HG03378 (cell line): ENCODE data around the gene ATP1A3.
A peak's percentile ranks its signal among the peaks of the same experiment; 100 is the strongest.
"Not testable (repeated sequence)": the region's sequence is repeated elsewhere in the genome, so short reads cannot be mapped to it uniquely, and the experiment has no call there.

Experiments
- ATAC-seq: cut with Tn5 transposase; IDR thresholded peaks from one replicate; pipeline ENCODE4 v1.9.1; 2021; ENCODE audit warnings: mild to moderate bottlenecking, moderate library complexity; ENCODE audit not compliant: unreplicated experiment

Gene ATP1A3

DNA sequence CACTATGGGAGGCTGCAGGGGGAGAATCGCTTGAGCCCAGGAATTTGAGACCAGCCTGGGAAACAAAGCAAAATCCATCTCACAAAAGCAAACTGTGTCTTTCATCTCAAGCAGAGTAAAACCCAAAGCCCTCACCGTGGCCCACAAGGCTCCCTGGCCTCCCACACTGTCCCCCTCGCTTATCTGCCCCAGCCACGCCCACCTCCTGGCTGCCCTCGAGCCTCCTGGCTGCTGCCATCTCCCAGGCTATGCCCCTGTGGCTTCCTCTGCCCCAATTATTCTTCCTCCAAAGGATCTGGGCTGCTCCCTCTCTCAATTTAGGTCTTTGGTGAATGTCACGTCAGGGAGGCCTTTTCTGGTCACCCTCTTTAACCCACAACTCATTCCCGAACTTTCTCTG is 38.5 kb downstream of the ATP1A3 start:
- no peak for ATAC-seq

DNA sequence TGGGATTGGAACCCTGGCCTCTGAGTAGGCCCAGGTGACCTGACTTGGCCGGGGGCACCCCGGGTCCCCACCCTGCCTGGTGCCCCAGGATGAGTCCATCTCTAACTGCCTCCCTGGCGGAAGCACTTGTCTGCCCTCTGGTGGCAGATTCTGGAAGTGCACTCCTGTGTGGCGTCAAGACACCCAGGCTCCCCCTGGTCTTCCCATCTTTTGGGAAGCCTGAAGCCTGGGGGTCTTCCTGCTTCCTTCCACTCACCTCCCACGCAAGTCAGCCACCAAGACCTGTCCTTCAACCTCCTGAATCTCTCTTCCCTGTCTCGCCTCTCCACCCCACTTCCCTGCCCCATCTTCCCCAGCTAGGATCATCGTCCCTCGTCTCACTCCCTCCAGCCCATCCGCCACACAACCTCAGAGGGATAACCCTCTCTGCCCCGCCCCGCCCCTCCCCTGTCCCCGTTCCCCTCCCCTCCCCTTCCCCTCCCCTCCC is 42.3 kb downstream of the ATP1A3 start:
- no peak for ATAC-seq

DNA sequence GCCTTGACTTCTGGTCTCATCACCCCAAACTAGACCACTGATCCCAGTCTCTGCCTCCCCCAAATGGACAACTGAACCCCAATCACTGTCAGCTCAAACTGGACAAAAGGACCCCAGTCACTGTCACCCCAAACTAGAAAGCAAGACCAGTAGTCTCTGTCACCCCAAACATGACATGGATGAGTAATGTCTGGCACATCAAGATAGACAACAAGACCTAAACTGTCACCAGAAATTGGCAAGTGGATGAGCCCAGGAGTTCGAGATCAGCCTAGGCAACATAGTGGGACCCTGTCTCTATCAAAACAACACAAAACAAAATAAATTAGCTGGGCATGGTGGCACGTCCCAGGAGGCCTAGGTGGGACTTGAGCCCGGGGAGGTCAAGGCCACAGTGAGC is 46.9 kb downstream of the ATP1A3 start:
- no peak for ATAC-seq

DNA sequence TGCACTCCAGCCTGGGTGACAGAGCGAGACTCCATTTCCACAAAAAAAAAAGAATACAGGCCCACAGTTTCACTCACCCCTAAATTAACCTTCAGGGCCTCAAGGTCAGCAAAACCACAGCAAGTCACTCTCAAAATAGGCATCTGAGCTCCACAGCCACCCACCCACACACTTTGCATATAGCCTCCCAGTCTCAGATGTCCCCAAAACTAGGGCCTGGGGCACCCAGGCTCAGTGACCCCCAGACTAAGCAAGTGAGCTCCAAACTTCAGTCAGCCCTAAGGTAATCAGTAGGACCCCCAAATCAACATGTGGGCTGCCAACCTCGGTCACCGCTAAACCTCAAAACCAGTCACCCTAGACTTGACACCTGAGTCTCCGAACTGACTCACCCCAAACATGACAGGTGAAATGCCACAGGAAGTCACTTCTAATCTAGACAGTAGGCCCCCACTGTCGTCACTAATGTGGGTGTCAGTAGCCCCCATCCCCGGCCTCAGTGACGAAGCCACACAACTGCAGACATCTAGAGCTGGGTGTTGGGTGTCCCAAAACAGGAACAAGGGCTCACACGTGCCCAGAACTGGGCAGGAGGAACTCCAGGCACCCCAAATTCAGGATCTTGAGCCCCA is 48.8 kb downstream of the ATP1A3 start:
- peak; percentile 80 for ATAC-seq

DNA sequence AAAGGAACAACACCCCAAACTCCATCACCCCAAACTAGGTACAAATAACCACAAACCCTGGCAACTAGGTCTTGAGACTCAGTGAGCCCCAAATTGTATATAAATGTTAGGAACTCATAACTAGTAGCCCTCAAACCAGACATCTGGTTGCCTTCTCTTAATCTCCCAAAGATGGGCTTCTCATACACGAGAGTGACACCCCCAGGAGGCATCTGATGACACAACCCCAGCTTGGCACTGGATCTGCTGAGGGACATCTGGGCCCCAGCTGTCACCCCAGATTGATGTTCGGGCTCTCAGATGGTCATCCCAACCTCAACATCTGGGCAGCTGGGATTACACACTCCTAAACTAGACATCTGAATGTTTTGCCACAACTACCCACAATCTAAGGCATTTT is 49.7 kb downstream of the ATP1A3 start:
- no peak for ATAC-seq

DNA sequence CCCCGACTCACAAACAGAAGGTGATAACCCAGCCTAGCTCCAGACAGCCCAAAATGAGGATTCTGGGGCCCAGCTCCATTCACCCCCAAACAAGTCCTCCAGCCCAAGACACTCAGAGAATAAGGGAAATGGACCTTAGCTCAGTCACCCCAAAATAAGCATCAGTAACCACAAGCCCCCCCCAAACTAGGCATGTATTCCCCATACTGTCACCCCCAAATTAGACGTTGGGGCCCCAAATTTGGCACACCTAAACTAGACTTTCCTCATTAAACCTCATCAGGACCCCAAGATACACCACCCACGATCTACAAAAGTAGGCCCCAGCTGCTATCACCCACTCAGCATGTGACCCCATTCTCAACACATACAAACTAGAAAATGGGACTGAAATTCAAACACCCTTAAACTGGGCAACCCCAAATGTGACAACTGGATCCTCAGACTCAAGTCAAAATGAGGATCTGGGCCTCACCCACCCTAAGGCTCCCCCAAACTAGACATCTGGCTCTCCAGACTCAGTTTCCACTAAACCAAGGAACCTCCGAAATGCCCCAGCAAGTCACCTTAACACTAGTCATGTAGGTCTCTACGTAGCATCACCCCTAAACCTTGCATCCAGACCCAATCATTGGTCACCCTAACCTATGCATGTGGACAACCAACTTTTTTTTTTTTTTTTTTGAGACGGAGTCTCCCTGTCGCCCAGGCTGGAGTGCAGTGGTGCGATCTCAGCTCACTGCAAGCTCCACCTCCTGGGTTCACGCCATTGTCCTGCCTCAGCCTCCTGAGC is 52.4 kb downstream of the ATP1A3 start:
- no peak for ATAC-seq

DNA sequence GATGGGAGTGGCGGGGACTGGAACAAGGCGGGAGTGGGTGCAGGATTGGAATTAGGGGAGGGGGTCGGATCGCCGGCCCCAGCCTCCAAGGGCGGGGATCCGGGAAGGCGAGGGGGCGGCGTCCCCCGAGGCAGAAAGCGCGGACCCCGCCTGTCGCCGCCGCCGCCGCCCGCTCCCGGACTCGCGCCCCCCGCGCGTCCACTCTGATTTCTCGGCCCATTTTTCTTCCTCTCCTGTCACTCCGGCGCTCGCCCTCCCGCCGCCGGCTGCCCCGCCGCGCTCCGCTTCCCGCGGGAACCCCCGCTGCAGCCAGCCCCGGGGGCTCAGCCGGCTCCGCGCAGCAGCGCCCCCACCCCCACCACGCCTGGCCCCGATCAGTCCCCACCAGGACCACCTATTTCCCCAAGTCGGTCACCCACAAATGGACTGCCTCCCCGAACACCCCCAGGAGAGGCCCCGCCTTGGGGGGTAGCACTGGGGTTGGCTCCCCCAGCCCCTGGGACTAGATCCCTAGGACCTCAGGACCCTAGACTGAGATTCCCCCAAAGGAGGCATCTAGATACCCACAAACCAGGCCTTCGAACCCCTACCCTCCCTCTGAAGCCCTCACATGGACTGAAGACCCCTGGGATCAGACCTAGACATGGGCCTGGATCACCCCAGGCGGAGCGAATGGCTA is 53.2 kb downstream of the ATP1A3 start:
- ATAC-seq, result no peak

DNA sequence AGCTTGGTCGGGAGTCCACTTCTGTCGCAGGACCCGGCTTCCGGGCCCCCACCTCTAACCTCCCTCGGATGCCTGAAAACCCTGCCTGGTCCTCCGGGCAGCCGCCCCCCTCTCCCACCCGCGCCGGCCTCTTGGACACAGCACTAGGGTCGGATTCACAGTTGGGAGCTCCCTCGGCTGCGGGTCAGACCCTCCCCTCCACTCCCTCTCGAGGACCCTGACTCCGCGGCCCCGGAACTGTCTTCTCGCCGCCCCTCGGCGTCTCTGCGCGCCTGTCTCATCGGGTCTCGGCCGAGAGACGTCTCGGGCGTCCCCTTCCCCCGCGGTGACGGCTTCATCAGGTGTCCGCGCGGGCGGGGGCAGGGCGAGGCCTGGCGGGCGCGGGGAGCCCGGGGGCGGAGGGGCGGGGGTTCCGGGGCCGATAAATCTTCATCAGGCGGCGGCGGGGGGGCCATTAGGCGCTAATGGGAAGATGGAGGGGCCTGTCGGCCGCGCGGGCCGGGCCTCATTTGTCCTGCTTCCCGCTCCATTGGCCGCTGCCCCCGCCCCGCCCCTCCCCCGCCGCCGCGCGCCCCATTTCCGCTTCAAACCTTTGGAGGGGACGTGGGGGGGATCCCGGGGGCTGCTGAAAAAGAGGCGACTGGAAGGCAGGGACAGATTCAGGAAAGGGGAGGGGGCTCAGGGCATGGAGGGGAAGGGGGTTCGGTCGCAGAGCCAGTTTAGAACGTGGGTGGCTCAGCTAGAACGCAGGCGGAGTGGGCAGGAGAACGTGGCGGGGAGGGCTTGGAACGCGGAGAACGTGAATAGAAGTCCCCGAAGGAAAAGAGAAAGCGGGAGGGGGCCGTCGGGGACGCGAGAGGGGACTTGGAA is 53.9 kb downstream of the ATP1A3 start:
- no peak for ATAC-seq

DNA sequence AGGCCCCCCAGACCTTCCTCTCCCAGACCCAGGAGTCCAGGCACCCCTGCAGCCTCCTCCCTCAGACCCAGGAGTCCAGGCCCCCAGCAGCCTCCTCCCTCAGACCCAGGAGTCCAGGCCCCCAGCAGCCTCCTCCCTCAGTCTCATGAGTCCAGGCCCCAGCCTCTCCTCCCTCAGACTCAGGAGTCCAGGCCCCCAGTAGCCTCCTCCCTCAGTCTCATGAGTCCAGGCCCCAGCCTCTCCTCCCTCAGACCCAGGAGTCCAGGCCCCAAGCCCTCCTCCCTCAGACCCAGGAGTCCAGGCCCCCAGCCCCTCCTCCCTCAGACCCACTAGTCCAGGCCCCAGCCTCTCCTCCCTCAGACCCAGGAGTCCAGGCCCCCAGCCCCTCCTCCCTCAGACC is 54.8 kb downstream of the ATP1A3 start:
- ATAC-seq, result not testable (repeated sequence)

DNA sequence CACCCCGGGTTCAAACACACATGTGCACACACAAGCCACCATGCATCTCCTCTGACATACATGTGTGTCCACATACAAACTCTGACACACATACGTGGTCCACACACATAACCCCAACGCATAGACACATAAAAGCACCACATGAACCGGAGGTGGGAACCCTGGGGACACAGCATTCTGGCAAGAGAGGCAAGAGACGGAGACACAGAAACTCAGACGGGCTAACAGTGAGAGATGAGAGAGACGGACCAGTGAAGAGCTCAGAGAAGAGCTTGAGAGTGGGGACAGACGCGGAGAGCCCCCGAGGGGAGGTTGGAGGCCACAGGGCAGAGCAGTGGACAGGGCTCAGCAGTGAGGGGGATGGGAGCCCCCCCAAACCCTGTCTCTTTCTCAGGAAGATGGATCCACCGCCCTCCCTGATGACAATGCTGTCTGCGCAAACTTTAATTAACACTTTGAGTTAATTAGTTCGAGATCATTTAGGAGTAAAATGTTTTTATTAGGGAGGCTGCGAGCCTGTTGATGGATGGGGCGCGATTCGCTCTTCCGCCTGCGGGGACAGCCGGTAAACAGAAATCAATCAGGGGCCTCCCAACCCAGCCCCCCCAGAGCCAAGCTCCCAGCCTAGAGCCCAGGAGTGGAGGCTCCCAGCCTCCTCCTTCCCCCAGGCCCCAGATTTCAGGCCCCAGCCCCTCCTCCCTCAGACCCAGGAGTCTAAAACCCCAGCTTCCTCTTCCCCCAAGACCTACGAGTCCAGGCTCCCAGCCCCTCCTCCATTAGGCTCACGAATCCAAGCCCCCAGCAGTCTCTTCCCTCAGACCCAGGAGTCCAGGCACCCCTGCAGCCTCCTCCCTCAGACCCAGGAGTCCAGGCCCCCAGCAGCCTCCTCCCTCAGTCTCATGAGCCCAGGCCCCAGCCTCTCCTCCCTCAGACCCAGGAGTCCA is 56.2 kb downstream of the ATP1A3 start:
- no peak for ATAC-seq

DNA sequence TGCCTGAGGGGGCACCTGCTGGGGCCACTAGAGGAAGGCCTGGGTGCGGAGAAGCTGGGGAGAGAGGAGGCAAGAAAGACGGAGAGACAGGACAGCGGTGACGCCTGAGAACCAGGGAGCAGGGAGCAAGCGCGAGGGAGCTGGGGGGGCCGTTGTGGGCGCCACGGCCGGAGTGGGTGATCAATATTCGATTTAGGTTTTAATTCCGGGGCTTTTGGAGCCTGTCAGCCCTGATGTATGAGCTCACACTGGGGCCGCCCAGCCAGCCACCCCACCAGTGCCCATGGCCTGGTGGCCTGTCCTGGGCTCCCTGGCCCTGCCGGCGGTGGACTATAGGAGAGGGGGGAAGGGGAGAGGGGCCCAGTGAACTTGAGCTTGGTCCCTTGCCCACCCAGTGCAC is 57.1 kb downstream of the ATP1A3 start:
- no peak for ATAC-seq

DNA sequence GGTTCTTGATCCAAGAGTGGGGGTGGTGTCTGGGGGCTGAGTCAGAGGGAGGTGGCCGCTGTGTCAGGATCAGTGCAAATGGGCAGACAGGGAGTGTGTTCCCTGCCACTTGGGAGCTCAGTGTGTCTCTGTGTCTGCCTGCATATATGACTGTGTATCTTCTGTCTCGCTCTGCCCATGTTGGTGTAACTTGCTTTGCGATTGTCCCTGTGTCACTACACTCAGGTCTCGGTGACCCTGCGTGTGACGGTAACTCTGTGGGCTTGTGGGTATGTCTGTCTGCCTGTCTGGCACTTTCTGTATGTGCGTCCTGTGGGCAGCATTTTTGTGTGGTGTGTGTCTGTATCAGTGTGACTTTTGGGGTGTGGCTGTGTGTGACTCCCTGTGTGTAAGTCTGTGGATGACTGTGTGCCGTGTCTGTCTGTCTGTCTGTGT is 57.6 kb downstream of the ATP1A3 start:
- ATAC-seq, result no peak

DNA sequence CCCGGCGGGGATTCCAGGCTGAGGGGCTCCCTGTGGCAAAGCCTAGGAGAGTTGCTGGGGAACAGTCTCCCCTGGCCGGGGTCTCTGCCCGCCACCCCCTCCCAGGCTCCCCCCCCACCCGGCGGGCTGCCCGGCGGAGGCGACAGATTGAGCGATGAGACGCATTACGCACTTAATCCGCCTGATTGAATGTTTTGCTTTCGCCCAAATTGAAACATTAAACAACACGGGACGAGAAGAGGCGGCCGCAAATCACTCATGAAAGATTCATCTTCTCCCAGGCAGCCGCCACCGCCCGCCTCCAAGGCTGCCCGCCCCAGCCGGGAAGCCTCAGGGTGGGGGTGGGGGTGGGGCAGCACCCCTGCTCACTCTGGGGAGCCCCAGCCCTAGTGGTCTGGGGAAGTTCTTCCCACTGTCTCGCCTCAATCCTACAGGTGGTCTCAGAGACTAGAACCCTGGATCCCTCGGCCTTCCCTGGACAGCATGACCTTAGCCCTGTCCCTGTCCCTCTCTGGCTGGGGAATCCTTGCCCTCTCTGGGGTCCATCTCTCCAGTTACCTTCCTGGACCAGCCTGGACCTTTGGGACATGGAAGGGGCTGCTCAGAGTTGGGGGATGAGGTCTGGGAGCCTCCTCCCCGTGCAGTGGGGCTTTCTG is 58.1 kb downstream of the ATP1A3 start:
- ATAC-seq, result no peak

DNA sequence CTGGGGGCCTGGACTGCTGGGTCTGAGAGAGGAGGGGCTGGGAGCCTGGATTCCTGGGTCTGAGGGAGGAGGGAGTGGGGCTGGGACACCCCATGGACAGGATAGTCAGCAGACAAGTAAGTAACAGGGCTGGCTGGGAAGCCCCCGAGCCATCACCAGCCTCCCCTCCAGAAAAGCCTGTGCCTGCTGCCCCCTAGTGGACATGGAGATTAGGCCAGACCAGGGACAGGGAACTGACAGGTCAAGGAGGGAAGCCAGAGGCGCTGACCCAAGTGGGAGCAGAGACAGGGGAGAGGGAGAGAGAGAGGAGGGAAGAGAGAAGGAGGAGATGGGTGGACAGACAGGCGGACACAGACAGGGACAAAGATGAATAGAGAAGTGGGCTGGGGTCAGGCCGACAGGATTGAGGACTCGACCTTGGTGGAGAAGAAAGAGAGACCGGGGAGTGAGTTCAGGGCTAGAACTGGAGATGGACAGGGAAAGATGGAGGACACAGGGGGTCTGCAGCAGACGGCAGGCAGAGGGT is 59.1 kb downstream of the ATP1A3 start:
- ATAC-seq, result no peak

DNA sequence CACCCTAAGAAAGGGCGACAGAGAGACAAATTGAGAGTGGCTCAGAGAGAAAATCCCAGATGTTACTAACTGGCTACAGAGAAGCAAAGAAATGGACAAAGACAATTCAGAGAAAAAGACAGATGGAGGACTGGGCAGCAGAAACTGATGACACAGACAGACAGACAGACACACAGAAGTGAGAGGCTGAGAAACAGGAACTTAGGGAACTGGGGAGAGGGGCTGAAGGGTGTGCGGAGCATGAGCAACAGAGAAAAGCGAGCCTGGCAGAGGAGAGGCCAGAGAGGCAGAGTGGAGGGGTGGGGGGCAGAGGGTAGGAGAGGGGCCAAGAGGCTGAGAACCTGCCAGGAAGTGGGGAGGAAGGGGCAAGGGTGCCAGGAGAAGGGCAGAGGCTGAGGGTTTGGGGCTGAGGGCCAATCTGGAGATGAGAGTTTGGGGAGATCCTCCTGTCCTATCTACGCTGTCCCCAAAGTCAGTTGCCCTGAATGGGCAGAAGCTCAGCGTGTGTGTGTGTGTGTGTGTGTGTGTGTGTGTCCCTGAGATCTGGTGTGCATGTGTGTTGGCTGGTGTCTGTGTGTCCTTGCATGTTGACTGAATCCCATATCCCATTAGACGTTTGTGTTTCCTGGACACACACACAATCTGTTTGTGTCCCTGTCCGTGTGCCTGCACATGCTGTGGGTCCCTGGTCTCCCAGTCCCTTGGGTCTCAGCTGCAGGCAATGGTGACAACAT is 60.2 kb downstream of the ATP1A3 start:
- no peak for ATAC-seq

DNA sequence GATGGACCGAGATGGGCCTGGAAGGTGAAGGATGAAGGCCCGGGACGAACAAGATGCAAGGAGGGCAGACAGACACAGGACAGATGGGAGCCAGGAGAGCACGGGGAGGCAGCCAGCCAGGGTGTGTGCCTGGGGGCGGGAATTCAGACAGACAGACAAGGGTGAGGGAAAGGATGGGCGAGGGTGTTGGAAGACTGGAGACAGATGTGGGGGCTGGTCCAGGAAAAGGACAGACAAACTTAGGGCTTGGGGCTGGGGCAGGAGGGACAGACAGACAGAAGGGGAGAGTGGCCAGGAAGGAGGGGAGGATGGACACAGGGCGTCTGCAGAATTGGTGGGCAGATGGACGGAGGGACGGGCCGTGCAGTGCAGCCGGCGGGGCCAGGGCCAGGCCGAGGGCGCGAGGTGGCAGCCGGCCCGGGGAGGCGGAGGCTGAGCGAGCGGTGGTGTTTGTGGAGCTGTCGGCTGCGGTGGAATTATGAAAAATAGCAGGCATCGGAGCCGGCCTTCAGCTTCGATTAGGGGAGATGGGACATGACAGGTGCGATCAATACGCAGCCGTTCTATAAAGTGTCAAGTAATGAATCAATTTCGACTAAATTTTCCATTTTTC is 61.2 kb downstream of the ATP1A3 start:
- no peak for ATAC-seq

DNA sequence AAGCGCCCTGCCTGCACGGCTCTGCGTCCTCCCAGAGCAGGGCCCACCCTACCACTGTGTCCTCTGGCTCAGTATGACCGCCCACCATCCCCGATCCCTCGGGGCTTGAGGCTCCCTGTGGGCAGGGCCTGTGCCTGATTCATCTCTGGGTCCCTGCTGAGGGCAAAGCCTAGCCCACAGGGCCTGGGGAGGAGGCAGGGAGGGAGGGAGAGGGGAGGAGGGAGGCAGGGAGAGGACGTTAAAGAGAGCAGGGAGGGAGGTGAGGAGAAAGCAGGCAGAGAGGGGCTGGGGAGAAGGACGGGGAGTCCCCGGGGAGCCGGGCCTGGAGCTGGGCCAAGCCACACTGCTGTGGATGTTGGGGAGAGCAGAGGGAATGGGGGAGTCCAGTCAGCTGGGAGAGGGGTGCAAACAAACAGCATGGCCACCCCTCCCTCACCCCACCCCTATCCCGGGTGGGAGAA is 61.7 kb downstream of the ATP1A3 start:
- no peak for ATAC-seq
